HG02973 (cell line): ENCODE measurements around the gene FANCC.

Source experiments
- ATAC-seq: cut with Tn5 transposase; IDR thresholded peaks from one replicate; pipeline ENCODE4 v1.9.1; 2021; ENCODE audit warnings: moderate library complexity; ENCODE audit not compliant: unreplicated experiment

The FANCC gene

GRCh38 chr9:95317119-95317892 is at the start of gene FANCC:
TSS of gene FANCC (minus strand) at chr9:95317709. CDS start at chr9:95249291, 68,418 bp downstream.
- ATAC-seq: peak; percentile 68

GRCh38 chr9:95366731-95367325 is 49.3 kb upstream of the FANCC start:
- ATAC-seq: no peak

- ATAC-seq: no peak
Measured at GRCh38 chr9:95365766-95366165, 48.3 kb upstream of the FANCC start.

DNA sequence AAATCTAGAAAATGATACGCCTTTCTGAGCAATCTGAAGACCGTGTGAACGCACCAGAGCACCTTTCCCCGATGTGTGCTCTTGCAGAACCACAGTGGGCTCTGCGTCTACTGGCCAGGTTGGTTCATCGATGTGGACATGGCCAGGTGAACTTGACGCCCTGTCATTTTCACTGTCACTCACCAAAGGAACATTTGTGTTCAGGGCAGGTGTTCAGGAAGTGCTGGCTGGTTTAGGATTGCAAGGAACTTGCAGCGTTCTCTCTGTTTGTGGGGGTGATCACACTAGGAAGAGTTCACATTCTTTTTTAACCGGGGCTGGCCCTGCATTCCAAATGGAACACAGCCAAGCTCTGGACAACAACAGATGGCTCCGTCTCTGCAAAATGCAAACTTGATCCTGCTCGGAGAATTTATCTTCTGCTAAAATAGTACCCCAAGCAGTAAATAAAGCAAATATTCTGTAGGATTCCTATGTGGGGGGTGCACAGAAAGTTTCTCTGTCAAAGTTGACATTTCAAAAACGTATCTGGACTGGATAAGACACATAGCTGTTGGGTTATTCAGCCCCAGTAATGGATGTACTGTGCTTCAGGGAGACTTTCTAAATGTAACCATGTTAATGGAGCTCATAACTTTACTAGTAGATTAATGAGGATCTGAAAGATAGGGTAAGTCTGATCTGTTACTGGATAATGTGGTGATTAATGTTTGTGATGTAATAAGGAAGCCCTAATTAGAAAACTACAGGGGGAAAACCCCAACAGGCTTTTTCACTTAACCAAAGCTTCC is 45.7 kb upstream of the FANCC start:
- no peak for ATAC-seq

DNA sequence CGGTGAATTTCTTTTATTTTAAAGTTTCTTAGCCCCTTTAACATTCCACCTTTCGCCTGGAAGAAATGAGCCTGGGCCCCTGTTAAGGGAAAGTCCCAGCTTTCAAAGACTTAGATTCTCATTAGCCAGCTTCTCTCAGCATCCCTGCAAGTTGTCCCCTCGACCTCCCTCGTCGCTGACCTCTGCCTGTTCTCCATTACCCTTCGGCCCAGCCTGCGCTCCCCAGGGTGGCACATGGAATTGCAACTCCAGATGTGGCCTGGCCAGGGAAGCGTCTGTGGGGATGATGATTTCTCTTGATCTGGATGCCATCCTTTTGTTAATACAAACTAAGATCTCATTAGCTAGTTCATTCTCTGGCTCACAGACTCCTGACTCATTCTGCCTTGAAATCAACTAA is 43.4 kb upstream of the FANCC start:
- no peak for ATAC-seq

- no peak for ATAC-seq
Measured at GRCh38 chr9:95357316-95357715, 39.8 kb upstream of the FANCC start.

DNA sequence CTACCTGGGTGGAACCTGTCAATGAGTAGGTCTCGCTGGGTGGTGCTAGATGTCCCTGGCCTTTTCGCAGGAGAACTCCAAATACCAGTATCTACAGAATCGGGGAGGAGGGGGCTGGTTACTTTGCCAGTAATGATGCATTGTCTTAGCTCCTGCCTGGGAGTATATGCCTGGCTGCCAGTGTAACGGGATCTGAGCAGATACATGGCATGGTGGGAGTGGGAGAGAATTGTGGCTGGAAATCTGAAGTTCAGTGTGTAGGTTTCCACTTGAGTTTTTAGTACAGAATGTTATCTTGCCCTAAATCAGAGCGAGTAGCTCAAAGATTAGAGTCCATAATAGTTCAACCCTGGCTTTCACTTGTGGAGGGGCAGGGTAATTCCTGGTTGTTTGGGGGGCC is 38.0 kb upstream of the FANCC start:
- no peak for ATAC-seq

DNA sequence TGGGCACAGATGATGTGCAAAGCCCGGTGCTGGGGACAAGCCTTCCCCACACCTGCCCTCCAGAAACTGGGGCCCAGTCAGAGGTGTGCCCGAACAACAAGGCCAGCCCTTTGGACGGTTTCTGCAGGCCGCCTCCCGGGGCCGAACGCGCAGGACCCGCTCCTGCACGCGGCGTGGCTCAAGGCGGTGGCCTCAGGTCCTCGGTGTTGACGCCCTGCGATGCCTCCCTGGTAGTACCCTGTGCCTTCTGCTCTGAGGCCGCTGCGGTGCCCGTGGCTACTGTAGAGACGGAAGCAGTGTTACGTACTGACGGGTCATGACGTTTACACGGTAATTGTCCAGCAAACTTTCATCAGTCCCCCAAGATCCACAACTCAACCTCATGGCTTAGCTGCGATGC is 33.5 kb upstream of the FANCC start:
- ATAC-seq: no peak

- ATAC-seq: no peak
Measured at GRCh38 chr9:95350266-95350665, 32.8 kb upstream of the FANCC start.

- ATAC-seq: no peak
Measured at GRCh38 chr9:95349091-95350038, 31.9 kb upstream of the FANCC start.

- ATAC-seq: no peak
Measured at GRCh38 chr9:95346021-95346420, 28.5 kb upstream of the FANCC start.

DNA sequence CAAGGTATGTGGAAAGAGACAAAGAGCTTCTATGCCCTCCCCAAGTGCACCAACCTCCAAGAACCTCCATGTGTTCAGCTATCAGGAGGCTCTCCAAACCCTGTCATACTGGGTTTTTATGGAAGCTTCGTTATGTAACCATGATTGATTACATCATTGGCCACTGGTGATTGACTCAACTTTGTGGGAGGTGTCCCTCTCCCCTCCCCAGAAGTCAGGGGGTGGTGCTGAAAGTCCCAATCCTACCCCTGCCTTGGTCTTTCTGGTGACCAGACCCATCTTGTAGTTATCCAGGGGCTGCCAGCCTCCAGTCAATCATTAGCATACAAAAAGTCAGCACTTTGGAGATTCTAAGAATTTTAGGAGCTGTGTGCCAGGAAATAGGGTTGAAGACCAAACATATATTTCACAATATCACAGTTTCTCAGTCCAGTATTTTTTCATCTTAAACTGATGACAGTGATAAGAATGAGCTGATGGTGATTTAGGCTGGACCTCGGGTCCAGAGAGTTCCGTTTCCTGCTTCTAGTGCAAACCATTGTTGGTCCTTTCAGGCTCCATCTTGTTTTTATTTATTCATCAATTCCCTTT is 27.3 kb upstream of the FANCC start:
- no peak for ATAC-seq

DNA sequence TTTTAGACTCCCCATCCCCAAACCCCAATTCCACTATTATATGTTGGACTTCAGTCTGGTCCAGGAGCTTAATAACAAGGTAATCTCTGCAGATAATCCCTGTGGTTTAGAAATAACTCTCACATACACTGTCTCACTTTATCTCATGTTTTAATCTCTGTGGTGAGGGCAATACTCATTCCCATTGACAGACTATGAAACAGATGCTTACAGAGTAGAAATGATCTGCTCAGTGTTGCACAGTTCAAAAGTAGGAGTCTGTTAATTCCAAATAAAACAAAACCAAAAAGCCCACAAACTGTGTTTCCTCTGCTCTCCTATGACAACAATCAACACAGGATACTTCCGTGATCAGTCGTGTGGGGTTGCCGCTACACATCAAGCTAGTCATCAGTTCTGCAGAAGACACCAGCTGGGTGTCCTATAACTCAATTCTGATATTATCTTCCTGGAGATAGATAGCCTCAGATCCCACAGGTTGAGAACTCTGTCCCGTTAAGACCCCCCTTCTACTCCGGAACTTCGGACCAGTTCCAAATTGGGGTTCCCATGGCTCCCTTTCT is 26.3 kb upstream of the FANCC start:
- no peak for ATAC-seq

GRCh38 chr9:95342571-95342970 is 25.1 kb upstream of the FANCC start:
- no peak for ATAC-seq

GRCh38 chr9:95341293-95341962 is 23.9 kb upstream of the FANCC start:
- no peak for ATAC-seq

GRCh38 chr9:95338243-95338642 is 20.7 kb upstream of the FANCC start:
- ATAC-seq: no peak

DNA sequence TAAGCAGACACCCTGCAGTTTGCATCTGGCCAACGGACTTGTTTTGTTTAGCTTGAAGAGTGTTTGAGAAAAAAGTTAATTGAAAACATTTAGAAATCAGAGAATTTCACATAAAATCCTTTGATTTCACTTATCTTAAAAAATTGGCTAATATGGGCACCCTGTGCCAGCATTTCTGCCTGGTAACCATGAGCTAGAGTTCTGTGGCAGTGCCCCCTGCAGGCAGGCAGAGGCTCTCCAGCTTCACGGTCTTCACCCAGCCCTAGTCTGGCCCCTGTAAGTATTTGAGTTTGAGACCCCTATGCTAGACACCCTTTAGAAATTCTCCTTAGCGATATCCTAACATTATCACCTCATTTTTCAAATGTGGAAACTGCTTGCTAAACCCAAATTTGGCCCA is 18.8 kb upstream of the FANCC start:
- no peak for ATAC-seq

DNA sequence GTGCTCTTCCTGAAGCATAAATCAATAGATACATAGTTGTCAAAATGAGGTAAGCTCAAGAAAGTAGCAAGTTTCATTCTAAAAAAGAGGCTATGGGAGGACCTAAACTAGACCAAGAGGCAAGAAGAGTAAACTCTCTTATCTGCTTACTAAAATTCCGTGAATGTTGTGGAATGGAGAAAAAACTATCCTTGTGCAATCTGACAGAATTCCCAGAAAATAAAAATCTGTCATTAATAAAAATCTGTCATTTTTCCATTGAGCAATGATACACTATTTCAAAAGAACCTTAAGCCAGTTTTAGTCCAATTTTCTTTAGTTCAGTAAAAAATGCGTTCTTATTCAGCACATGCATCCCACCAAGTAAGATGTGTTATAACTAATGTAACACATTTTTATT is 15.9 kb upstream of the FANCC start:
- no peak for ATAC-seq

- no peak for ATAC-seq
Measured at GRCh38 chr9:95332860-95333259, 15.4 kb upstream of the FANCC start.
